Hypothalamus (tissue), 51 donors: Measurements from ENCODE around the gene PDIK1L.
A peak's percentile ranks its signal among the peaks of the same experiment; 100 is the strongest.

Experiments
- DNase-seq, 51 donors: peaks; one replicate each; lab custom pipeline; 2025; lab: John Stamatoyannopoulos, UW

PDIK1L gene

GRCh38 chr1:26119892-26120608 lies 8.4 kb downstream of the PDIK1L start:
- DNase-seq: no peak

- no peak for DNase-seq
Observed at GRCh38 chr1:26121854-26122773, 10.5 kb downstream of the PDIK1L start.

GRCh38 chr1:26122988-26123973 lies 11.7 kb downstream of the PDIK1L start:
- no peak for DNase-seq

- DNase-seq: no peak
Observed at GRCh38 chr1:26124418-26125331, 13.1 kb downstream of the PDIK1L start.

GRCh38 chr1:26125382-26125781 lies 13.8 kb downstream of the PDIK1L start:
- DNase-seq: no peak

- DNase-seq: no peak
Observed at GRCh38 chr1:26125946-26126320, 14.3 kb downstream of the PDIK1L start.

GRCh38 chr1:26126321-26127084 lies 14.9 kb downstream of the PDIK1L start:
- no peak for DNase-seq

GRCh38 chr1:26127235-26128163 lies 15.9 kb downstream of the PDIK1L start:
- no peak for DNase-seq

- DNase-seq: no peak
Observed at GRCh38 chr1:26129778-26130177, 18.2 kb downstream of the PDIK1L start.

GRCh38 chr1:26130695-26131094 lies 19.1 kb downstream of the PDIK1L start:
- no peak for DNase-seq

- no peak for DNase-seq
Observed at GRCh38 chr1:26132128-26132833, 20.7 kb downstream of the PDIK1L start.

GRCh38 chr1:26132834-26133167 lies 21.2 kb downstream of the PDIK1L start:
- no peak for DNase-seq

GRCh38 chr1:26134466-26134865 lies 22.8 kb downstream of the PDIK1L start:
- DNase-seq: no peak

- no peak for DNase-seq
Observed at GRCh38 chr1:26138974-26139558, 27.4 kb downstream of the PDIK1L start.

- DNase-seq: no peak
Observed at GRCh38 chr1:26142159-26142558, 30.5 kb downstream of the PDIK1L start.

GRCh38 chr1:26145041-26145959 lies 33.7 kb downstream of the PDIK1L start:
- DNase-seq: peak in 43 of 51 donors; percentile 12 to 87 (median 57)
